GM18909 (cell line): ENCODE data around the gene POLE4.

ENCODE experiments used
- ATAC-seq: cut with Tn5 transposase; IDR thresholded peaks from one replicate; pipeline ENCODE4 v1.9.1; 2021; ENCODE audit warnings: mild to moderate bottlenecking; ENCODE audit not compliant: unreplicated experiment, poor library complexity

POLE4 gene, protein sequence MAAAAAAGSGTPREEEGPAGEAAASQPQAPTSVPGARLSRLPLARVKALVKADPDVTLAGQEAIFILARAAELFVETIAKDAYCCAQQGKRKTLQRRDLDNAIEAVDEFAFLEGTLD

DNA sequence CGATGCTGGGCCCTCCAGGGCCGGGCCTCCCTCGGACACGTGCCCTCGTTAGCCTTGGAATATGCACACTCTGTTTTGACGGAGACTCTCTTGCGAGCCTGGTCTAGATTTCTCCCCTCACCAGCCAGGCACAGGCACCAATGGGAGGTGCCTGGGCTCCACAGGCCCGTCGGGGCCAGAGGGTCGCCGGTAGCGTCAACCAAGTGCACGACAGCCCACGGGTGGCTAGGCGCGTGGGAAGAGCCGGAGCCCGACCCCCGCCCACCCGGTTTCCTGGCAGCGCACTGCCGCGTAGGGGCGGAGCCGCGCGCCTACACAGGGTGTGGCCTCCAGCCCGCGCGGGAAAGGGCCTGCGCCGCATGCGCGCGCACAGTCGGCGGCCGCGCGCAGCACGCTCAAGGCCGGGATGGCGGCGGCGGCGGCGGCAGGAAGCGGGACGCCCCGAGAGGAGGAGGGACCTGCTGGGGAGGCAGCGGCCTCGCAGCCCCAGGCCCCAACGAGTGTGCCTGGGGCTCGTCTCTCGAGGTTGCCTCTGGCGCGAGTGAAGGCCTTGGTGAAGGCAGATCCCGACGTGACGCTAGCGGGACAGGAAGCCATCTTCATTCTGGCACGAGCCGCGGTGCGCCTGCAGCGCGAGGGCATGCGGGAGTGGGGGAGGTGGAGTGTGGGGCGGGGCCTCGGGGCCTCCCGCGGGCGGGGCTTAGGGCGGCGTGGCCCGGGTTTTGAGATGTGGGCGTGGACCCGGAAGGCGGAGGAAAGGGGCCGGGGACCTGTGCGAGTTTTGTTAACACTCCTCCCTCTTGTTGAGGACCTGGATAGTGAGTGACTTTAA, at the start of gene POLE4:
Gene POLE4, plus strand, starts transcription at position 370 of the 832 bp plus-strand sequence. Its CDS starts 37 bp downstream, at position 407.
- ATAC-seq = peak; percentile 93

GRCh38 chr2:74908748-74909444, 49.5 kb upstream of the POLE4 start:
- ATAC-seq = no peak

- no peak for ATAC-seq
Observed at GRCh38 chr2:74910245-74910644, 48.2 kb upstream of the POLE4 start.

- ATAC-seq = no peak
Observed at GRCh38 chr2:74911061-74911460, 47.4 kb upstream of the POLE4 start.

- no peak for ATAC-seq
Observed at GRCh38 chr2:74915743-74916142, 42.7 kb upstream of the POLE4 start.

GRCh38 chr2:74916394-74916793, 42.0 kb upstream of the POLE4 start:
- ATAC-seq = no peak

- ATAC-seq = no peak
Observed at GRCh38 chr2:74917702-74918619, 40.5 kb upstream of the POLE4 start.

GRCh38 chr2:74919827-74920226, 38.6 kb upstream of the POLE4 start:
- ATAC-seq = peak; percentile 66

DNA sequence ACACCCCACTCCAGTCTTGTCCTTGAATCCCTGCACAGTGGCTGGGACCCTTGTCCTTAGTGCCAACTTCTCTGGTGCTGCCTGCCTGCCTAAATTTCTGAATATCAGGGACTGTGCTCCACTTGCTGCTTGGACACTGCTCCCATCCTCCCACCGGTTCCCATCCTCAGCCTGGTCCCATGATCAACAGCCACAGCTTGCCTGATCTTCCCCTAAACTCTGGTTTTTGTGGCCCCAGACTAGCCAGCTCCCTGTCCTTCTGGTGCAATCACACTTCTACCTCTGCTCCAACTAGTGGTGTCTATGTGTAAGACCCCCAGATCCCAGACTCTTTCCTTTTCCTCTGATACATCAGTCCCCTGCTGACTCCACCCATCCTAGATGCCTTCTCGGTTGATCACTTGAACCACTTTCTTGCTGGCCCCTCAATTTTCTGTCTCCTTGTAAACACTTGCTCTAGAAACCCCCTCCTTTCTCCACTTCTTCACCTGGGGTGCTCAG, 37.2 kb upstream of the POLE4 start:
- no peak for ATAC-seq

GRCh38 chr2:74922592-74923227, 35.7 kb upstream of the POLE4 start:
- ATAC-seq = no peak

GRCh38 chr2:74924463-74925265, 33.8 kb upstream of the POLE4 start:
- no peak for ATAC-seq

DNA sequence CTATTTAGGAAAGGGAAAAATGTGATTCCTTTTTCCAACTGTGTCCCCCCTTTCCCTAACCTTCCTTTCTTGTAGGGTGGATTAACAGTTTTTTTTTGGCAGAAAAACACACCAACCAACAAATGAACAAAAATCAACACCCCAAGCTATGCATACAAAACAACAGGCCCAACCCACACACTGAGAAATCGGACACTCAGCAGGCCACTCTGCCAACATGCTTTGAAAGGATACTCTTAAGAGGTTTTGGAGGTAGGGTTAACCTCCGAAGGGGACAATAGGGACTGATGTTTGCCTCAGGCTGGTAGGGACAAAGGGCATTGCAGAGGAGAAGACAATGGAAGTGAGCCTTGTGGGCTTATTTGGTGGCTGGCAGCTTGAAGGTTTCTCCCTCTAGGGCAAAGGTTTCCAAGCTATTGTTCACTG, 33.1 kb upstream of the POLE4 start:
- no peak for ATAC-seq

DNA sequence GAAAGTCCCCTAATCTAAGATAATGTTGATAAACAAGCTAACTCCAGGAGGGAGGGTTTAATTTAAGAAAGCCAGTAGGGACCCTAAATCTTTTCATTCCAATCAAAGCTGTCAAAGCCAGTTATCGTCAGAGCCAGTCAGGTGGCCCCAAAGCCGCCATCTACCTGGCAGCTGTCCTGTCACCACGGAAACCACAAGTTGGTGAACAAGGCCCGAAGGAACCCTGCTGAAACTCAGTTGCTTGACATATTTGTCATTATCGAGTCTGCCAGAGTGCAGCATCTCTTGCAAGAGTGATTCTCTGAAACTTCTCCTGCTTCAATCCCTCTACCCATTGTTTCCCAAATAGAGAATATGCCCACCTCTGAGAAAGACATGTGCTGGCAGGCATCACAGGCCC, 30.8 kb upstream of the POLE4 start:
- no peak for ATAC-seq

DNA sequence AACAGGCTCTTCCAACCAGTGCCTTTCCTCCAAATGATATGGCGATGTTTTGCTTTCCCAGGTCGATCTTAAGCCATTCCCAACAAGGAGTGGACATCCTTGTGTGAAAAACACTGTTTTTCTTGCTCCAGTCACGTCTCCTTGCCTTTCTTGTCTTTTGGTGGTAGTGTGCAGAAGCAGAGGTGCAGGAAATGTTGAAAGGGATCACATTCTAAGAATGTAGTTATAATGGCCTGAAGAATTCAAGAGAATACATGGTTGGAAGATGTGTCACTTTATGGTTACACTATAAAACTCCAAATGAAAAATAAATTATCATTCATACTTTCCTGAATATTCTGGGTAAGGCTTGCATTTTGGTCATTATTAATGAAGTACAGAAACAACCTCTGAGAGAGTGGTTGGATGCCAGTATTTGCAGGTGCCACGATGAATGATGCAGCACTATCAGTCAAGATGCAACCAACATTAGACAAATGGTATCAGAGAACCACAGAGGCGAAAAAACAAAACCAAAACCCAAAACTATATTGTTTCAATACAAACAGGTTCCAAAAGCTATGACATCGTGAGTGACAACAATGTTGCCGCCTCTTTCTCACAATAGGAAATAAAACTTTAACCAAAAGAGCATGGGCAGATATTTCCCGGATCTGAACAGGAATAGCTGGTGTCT, 27.5 kb upstream of the POLE4 start:
- no peak for ATAC-seq

- ATAC-seq = no peak
Observed at GRCh38 chr2:74931940-74932339, 26.5 kb upstream of the POLE4 start.

GRCh38 chr2:74935975-74936391, 22.5 kb upstream of the POLE4 start:
- no peak for ATAC-seq

GRCh38 chr2:74937221-74937880, 21.1 kb upstream of the POLE4 start:
- ATAC-seq = no peak

DNA sequence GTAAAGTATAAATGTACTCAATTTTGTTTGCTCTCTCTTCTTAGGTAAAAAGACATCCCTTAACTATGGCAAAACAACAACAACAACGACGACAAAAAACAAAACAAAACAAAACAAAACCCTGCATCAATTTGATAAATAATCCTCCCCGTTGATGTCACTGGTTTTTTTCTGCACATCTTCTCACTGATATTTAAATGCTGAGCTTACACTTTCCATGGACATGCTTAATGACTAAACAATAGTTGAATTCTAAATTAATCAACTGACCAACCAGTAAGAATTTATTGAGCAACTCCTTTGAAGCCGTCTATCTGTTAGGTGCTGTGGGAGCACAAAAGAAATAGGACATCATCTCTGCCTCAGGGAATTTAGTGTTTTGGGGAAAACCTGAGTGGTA, 20.2 kb upstream of the POLE4 start:
- no peak for ATAC-seq
